K562 (cell line): ENCODE data around the gene DYNC1H1. TPM values are rescaled to one million over a fixed set of nuclear protein-coding genes. Genes with fewer than 3 reads are reported as not detected.

Experiments used
- CEBPG ChIP-seq, 3 experiments: fragments of 200-800 bp in 1 of 3; sonication (Bioruptor generic) in 1 of 3; sonication (generic) in 1 of 3; formaldehyde crosslinking in 1 of 3; IDR thresholded peaks in 2 of 3; conservative IDR thresholded peaks in 1 of 3; 2 replicates each; pipeline versions ENCODE4 v1.6.1 to v1.8.0; 2016 to 2022; ENCODE audit warnings: missing compliant biosample characterization in 2 of 3, missing genetic modification characterization in 2 of 3, mild to moderate bottlenecking in 1 of 3, missing genetic modification reagents in 1 of 3
- ELF4 ChIP-seq: fragments of 450-650 bp; formaldehyde crosslinking; IDR thresholded peaks from 2 replicates; pipeline ENCODE4 v1.4.0; 2022; ENCODE audit warnings: missing genetic modification characterization
- FOXJ3 ChIP-seq: sonication (generic); formaldehyde crosslinking; IDR thresholded peaks from 2 replicates; pipeline ENCODE4 v1.4.0; 2020; ENCODE audit warnings: mild to moderate bottlenecking, missing genetic modification reagents
- MCM3 ChIP-seq: fragments of 450-650 bp; IDR thresholded peaks from 2 replicates; pipeline ENCODE4 v1.6.1; 2016
- MXD1 ChIP-seq: fragments of 250-450 bp; sonication (Bioruptor Pico); IDR thresholded peaks from 2 replicates; pipeline ENCODE4 v1.8.0; 2021; ENCODE audit warnings: borderline replicate concordance, mild to moderate bottlenecking, moderate library complexity; ENCODE audit not compliant: poor library complexity, severe bottlenecking
- NEUROD1 ChIP-seq: fragments of 150-350 bp; IDR thresholded peaks from 2 replicates; pipeline ENCODE4 v1.6.1; 2014; ENCODE audit warnings: borderline replicate concordance, low read length, low read depth; ENCODE audit not compliant: partially characterized antibody
- NR2C2 ChIP-seq, 2 experiments: fragments of 200-800 bp in 1 of 2; sonication (Bioruptor generic) in 1 of 2; sonication (generic) in 1 of 2; formaldehyde crosslinking in 1 of 2; IDR thresholded peaks; 2 replicates each; pipeline versions ENCODE4 v1.6.1 to v1.8.0; 2016 to 2022; ENCODE audit warnings: mild to moderate bottlenecking in 1 of 2, missing compliant biosample characterization in 1 of 2, missing genetic modification characterization in 1 of 2, missing genetic modification reagents in 1 of 2
- NR3C1 ChIP-seq: sonication (generic); formaldehyde crosslinking; IDR thresholded peaks from 2 replicates; pipeline ENCODE4 v1.8.1; 2022; ENCODE audit warnings: missing genetic modification reagents
- PHF20 ChIP-seq: fragments of 450-650 bp; IDR thresholded peaks from 2 replicates; pipeline ENCODE4 v1.6.1; 2018; ENCODE audit not compliant: partially characterized antibody
- RBM15 ChIP-seq: fragments of 200-400 bp; formaldehyde crosslinking; IDR thresholded peaks from 2 replicates; pipeline ENCODE4 v1.6.1; 2018; ENCODE audit warnings: mild to moderate bottlenecking, low read length, moderate library complexity; ENCODE audit not compliant: insufficient read depth
- SMAD2 ChIP-seq: fragments of 150-350 bp; IDR thresholded peaks from 2 replicates; pipeline ENCODE4 v1.6.1; 2014; ENCODE audit warnings: low read depth, mild to moderate bottlenecking, low read length
- SMAD4 ChIP-seq: fragments of 250-450 bp; sonication (Bioruptor Pico); conservative IDR thresholded peaks from 2 replicates; pipeline ENCODE4 v1.8.0; 2021; ENCODE audit warnings: inconsistent platforms, mild to moderate bottlenecking, moderate library complexity
- ZNF140 ChIP-seq: fragments of 250-450 bp; sonication (Bioruptor Pico); IDR thresholded peaks from 2 replicates; pipeline ENCODE4 v1.8.0; 2021; ENCODE audit warnings: moderate library complexity, mild to moderate bottlenecking, inconsistent platforms
- ZNF232 ChIP-seq: sonication (generic); formaldehyde crosslinking; IDR thresholded peaks from 2 replicates; pipeline ENCODE4 v1.8.0; 2022; ENCODE audit warnings: mild to moderate bottlenecking, missing genetic modification reagents
- ZNF253 ChIP-seq: fragments of 250-450 bp; sonication (Bioruptor Pico); conservative IDR thresholded peaks from 2 replicates; pipeline ENCODE4 v1.6.1; 2021; ENCODE audit warnings: mild to moderate bottlenecking
- polyA plus RNA-seq, 8 experiments: library from polyadenylated mRNA; depleted of rRNA in 4 of 8; stranded (reverse) in 5 of 8; unstranded in 3 of 8; fragments of >200 nt; fragmentation: Nextera tagmentation in 2 of 8; fragmentation: Illumina TruSeq in 1 of 8; extraction: Ambion mirVana in 2 of 8; extraction: Trizol in 1 of 8; gene quantifications; 2 replicates each; pipeline versions ENCODE4 v1.2.1 to v1.2.3, GENCODE V29; 2011 to 2014; ENCODE audit warnings: inconsistent platforms in 1 of 8, missing spikeins in 1 of 8
- total RNA-seq, 7 experiments: library from RNA; depleted of rRNA in 6 of 7; stranded (reverse); fragments of >200 nt in 6 of 7; fragmentation: Illumina TruSeq in 2 of 7; extraction: Trizol in 2 of 7; gene quantifications; 2 replicates each; pipeline versions ENCODE4 v1.2.1 to v1.2.3, GENCODE V29; 2011 to 2021; ENCODE audit warnings: low replicate concordance in 1 of 7
- TF ChIP-seq, protein P1 (sequence below): fragments of 450-650 bp; IDR thresholded peaks from 2 replicates; pipeline ENCODE4 v1.6.1; 2016; ENCODE audit warnings: missing biosample characterization, missing genetic modification characterization
- TF ChIP-seq, protein P2 (sequence below): fragments of 250-450 bp; sonication (Bioruptor Pico); IDR thresholded peaks from 2 replicates; pipeline ENCODE4 v1.9.0; 2021; ENCODE audit warnings: mild to moderate bottlenecking
- TF ChIP-seq, protein P3 (sequence below): sonication (generic); formaldehyde crosslinking; IDR thresholded peaks from 2 replicates; pipeline ENCODE4 v1.4.0; 2020; ENCODE audit warnings: mild to moderate bottlenecking, missing genetic modification reagents
- TF ChIP-seq, protein P4 (sequence below): sonication (generic); formaldehyde crosslinking; IDR thresholded peaks from 2 replicates; pipeline ENCODE4 v1.8.1; 2023; ENCODE audit warnings: mild to moderate bottlenecking, missing genetic modification reagents

The DYNC1H1 gene
- total and polyA plus RNA-seq, 9 of the 15 experiments (the other 6 are each of a cell fraction or from before 2014, with no cell fraction given), result 31.9 to 335 (median 115) TPM

DNA sequence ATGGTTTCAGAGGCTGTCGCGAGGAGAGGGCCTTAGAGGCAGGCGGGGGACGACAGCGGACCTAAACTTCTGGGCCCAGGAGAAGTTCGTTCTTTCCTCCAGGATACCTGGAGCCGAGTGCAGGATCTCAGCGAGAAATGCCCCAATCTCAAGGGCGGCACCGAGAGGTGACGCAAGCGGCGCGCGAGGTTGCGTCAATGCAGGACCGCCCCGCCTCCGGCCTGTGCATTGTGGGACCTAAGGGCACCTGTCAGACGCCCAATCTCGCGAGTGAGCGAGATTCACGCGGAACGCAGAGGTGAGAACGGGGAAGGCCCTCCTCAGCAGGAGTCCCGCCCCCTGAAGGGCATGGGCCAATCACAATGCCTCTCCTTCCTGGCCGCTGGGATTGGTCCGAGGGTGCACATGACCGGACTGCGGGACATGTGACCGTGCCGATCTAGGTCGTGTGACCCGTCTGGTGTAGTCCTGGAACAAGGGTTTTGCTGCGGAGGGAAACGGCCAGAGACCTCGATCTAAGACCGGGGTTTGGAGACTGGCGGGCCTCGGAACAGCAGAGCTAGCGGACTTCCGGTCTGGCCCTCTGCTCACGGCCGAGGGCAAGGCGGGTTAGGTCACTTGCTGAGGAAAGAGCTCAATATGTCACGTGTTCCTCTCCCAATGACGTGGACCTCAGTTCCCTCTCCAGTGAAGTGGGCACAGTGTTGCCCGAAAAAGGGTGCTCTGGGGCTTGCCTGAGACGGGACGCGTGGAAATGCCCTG is 16.3 kb upstream of the DYNC1H1 start (continued):
- TF ChIP-seq, protein P1, sequence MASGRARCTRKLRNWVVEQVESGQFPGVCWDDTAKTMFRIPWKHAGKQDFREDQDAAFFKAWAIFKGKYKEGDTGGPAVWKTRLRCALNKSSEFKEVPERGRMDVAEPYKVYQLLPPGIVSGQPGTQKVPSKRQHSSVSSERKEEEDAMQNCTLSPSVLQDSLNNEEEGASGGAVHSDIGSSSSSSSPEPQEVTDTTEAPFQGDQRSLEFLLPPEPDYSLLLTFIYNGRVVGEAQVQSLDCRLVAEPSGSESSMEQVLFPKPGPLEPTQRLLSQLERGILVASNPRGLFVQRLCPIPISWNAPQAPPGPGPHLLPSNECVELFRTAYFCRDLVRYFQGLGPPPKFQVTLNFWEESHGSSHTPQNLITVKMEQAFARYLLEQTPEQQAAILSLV (tag), result peak; percentile 47; the same call in 1 of the 2 replicates
- TF ChIP-seq ELF4 (CRISPR knock-in tag), result no peak
- TF ChIP-seq NEUROD1, result peak; percentile 92
- TF ChIP-seq, protein P2, sequence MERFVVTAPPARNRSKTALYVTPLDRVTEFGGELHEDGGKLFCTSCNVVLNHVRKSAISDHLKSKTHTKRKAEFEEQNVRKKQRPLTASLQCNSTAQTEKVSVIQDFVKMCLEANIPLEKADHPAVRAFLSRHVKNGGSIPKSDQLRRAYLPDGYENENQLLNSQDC (CRISPR knock-in tag), result no peak
- TF ChIP-seq RBM15, result no peak
- TF ChIP-seq PHF20, result peak; percentile 92
- TF ChIP-seq ZNF140, result no peak
- TF ChIP-seq MCM3, result no peak
- TF ChIP-seq NR3C1 (CRISPR knock-in tag), result no peak
- peak; percentile 72 for TF ChIP-seq NR2C2 (CRISPR knock-in tag; IDR thresholded peaks at IDR 0.05)
- TF ChIP-seq NR2C2 (tag; IDR thresholded peaks at IDR 0.05), result peak; percentile 78; the same call in 1 of the 2 replicates
- TF ChIP-seq, protein P3, sequence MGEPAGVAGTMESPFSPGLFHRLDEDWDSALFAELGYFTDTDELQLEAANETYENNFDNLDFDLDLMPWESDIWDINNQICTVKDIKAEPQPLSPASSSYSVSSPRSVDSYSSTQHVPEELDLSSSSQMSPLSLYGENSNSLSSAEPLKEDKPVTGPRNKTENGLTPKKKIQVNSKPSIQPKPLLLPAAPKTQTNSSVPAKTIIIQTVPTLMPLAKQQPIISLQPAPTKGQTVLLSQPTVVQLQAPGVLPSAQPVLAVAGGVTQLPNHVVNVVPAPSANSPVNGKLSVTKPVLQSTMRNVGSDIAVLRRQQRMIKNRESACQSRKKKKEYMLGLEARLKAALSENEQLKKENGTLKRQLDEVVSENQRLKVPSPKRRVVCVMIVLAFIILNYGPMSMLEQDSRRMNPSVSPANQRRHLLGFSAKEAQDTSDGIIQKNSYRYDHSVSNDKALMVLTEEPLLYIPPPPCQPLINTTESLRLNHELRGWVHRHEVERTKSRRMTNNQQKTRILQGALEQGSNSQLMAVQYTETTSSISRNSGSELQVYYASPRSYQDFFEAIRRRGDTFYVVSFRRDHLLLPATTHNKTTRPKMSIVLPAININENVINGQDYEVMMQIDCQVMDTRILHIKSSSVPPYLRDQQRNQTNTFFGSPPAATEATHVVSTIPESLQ (CRISPR knock-in tag), result no peak
- no peak for TF ChIP-seq SMAD2
- no peak; the same call in 1 of the 2 replicates for TF ChIP-seq SMAD4 (CRISPR knock-in tag)
- TF ChIP-seq CEBPG (CRISPR knock-in tag; IDR thresholded peaks at IDR 0.05), result peak; percentile 100
- TF ChIP-seq CEBPG (tag; conservative IDR thresholded peaks at IDR 0.05 in 1 of 2, IDR thresholded peaks at IDR 0.05 in 1 of 2), result peak; percentile 98 to 99
- TF ChIP-seq ZNF253 (CRISPR knock-in tag), result no peak
- no peak for TF ChIP-seq ZNF232 (CRISPR knock-in tag)
- no peak for TF ChIP-seq MXD1
- TF ChIP-seq FOXJ3 (CRISPR knock-in tag), result no peak
- TF ChIP-seq, protein P4, sequence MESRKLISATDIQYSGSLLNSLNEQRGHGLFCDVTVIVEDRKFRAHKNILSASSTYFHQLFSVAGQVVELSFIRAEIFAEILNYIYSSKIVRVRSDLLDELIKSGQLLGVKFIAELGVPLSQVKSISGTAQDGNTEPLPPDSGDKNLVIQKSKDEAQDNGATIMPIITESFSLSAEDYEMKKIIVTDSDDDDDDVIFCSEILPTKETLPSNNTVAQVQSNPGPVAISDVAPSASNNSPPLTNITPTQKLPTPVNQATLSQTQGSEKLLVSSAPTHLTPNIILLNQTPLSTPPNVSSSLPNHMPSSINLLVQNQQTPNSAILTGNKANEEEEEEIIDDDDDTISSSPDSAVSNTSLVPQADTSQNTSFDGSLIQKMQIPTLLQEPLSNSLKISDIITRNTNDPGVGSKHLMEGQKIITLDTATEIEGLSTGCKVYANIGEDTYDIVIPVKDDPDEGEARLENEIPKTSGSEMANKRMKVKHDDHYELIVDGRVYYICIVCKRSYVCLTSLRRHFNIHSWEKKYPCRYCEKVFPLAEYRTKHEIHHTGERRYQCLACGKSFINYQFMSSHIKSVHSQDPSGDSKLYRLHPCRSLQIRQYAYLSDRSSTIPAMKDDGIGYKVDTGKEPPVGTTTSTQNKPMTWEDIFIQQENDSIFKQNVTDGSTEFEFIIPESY (CRISPR knock-in tag), result peak; percentile 65; the same call in 1 of the 2 replicates
